H1 (cell line): Measurements from ENCODE around the gene TSPAN9.

Experiments
- EZH2 ChIP-seq: fragments of 200-600 bp; sonication (generic); IDR thresholded peaks from 2 replicates; pipeline ENCODE4 v1.7.1; 2012; ENCODE audit warnings: low read depth, mild to moderate bottlenecking, moderate library complexity, low read length, inconsistent platforms; ENCODE audit not compliant: severe bottlenecking
- POLR2A ChIP-seq, 2 experiments: IDR thresholded peaks; 1 replicate in 1 of 2; 2 replicates in 1 of 2; pipeline ENCODE4 v1.6.1; 2011; ENCODE audit warnings: low read depth in 2 of 2, low read length in 2 of 2, mild to moderate bottlenecking in 2 of 2; ENCODE audit errors: control extremely low read depth in 1 of 2
- RXRA ChIP-seq: IDR thresholded peaks from 2 replicates; pipeline ENCODE4 v1.6.1; 2011; ENCODE audit warnings: low read depth, mild to moderate bottlenecking, low read length, moderate library complexity; ENCODE audit not compliant: insufficient read depth
- TAF1 ChIP-seq: IDR thresholded peaks from 2 replicates; pipeline ENCODE4 v1.6.1; 2011; ENCODE audit warnings: mild to moderate bottlenecking, low read depth, low read length
- ZNF274 ChIP-seq: IDR thresholded peaks from 2 replicates; pipeline ENCODE4 v1.7.0; 2012; ENCODE audit warnings: low read length, borderline replicate concordance; ENCODE audit errors: extremely low read depth
- TF ChIP-seq, protein P1 (sequence below), 3 experiments: IDR thresholded peaks; 1 replicate in 2 of 3; 2 replicates in 1 of 3; pipeline versions ENCODE4 v1.5.1 to v1.6.1; 2011; ENCODE audit warnings: low read length in 3 of 3, mild to moderate bottlenecking in 3 of 3, inconsistent platforms in 2 of 3, low read depth in 1 of 3, moderate library complexity in 1 of 3; ENCODE audit not compliant: insufficient read depth in 1 of 3; ENCODE audit errors: control extremely low read depth in 1 of 3
- TF ChIP-seq, protein P2 (sequence below): IDR thresholded peaks from 2 replicates; pipeline ENCODE4 v1.6.1; 2012; ENCODE audit warnings: low read length, inconsistent platforms

DNA sequence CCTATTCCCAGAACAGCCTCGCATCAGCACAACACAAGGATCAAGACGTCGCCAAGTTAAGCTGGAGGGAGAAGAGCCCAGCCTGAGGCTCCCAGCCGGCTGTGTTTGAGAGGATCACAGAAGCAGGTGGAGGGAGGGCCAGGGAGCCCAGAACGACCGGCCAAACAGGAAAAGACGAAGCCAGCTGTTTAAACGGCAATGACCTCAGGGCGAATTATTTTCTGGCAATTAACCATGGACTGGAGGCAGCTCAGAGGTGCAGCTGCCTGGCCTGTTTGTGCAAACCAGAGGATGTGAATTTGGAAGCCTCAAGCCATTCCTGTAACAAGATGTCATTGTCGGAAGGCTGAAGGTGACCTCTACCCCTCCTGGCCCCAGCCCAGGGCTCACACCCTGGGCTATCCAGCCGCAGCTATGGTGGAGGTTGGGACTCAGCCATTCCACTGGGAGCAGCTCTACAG, 238.1 kb downstream of the TSPAN9 start:
- TF ChIP-seq, protein P1, sequence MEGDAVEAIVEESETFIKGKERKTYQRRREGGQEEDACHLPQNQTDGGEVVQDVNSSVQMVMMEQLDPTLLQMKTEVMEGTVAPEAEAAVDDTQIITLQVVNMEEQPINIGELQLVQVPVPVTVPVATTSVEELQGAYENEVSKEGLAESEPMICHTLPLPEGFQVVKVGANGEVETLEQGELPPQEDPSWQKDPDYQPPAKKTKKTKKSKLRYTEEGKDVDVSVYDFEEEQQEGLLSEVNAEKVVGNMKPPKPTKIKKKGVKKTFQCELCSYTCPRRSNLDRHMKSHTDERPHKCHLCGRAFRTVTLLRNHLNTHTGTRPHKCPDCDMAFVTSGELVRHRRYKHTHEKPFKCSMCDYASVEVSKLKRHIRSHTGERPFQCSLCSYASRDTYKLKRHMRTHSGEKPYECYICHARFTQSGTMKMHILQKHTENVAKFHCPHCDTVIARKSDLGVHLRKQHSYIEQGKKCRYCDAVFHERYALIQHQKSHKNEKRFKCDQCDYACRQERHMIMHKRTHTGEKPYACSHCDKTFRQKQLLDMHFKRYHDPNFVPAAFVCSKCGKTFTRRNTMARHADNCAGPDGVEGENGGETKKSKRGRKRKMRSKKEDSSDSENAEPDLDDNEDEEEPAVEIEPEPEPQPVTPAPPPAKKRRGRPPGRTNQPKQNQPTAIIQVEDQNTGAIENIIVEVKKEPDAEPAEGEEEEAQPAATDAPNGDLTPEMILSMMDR (IDR thresholded peaks at IDR 0.05; ENCODE audit: control extremely low read depth in 1 of 3, insufficient read depth in 1 of 3, low read depth in 1 of 3, low read length in 3 of 3): no peak
- TF ChIP-seq TAF1: no peak
- no peak for TF ChIP-seq POLR2A (IDR thresholded peaks at IDR 0.05; ENCODE audit: control extremely low read depth in 1 of 2, low read depth in 2 of 2, low read length in 2 of 2)
- TF ChIP-seq EZH2: no peak
- TF ChIP-seq ZNF274: no peak
- TF ChIP-seq, protein P2, sequence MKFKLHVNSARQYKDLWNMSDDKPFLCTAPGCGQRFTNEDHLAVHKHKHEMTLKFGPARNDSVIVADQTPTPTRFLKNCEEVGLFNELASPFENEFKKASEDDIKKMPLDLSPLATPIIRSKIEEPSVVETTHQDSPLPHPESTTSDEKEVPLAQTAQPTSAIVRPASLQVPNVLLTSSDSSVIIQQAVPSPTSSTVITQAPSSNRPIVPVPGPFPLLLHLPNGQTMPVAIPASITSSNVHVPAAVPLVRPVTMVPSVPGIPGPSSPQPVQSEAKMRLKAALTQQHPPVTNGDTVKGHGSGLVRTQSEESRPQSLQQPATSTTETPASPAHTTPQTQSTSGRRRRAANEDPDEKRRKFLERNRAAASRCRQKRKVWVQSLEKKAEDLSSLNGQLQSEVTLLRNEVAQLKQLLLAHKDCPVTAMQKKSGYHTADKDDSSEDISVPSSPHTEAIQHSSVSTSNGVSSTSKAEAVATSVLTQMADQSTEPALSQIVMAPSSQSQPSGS: no peak
- TF ChIP-seq RXRA: no peak
